ENCODE data around the gene HECTD4.

GRCh38 chr12:112342587-112342986 is 39.6 kb downstream of the HECTD4 start:
- TF ChIP-seq CTCF (IDR thresholded peaks at IDR 0.05) (no peak), POLR2A (IDR thresholded peaks at IDR 0.05) (no peak)

All from body of pancreas (tissue), 4 donors.